Right cardiac atrium (tissue), 5 donors: ENCODE measurements around the gene LINC00237. TPM values are rescaled to one million over a fixed set of nuclear protein-coding genes. Genes with fewer than 3 reads are reported as not detected.

Source experiments
- polyA plus RNA-seq: library from polyadenylated mRNA; stranded (reverse); fragments of 200-250 nt; gene quantifications from one replicate; pipeline ENCODE4 v1.2.3, GENCODE V29; 2013
- total RNA-seq, 4 donors: library from RNA; stranded (reverse); fragmentation: NEBNext Ultra II Directional; extraction: Animal tissue kit (Norgen Biotek cat#: 25700); gene quantifications; one replicate each; pipeline ENCODE4 v1.2.1, GENCODE V29; 2021
- donor health status: healthy with polysubstance abuse.
- donor health status: DM: no; HTN: yes; CAD: no.
- donor health status: DM: no; HTN: no; CAD: no.
- donor health status: DM: no; HTN: yes; CAD: no; lungs with severe emphysema.
- donor health status: DM: yes; HTN: yes; CAD: no.

Gene LINC00237
- total and polyA plus RNA-seq, 5 donors: not detected

Other genes starting within 250 kb of the LINC00237 start
- gene KIZ, start 19.7 kb upstream of the LINC00237 start, total RNA-seq: 10 to 100 TPM; 17.1 to 37.7 (median 24.0) TPM
- 16.1 TPM for gene KIZ, start 19.7 kb upstream of the LINC00237 start, polyA plus RNA-seq
- gene XRN2, start 197.0 kb upstream of the LINC00237 start, total RNA-seq: 10 to 100 TPM; 32.0 to 34.7 (median 33.8) TPM
- gene XRN2, start 197.0 kb upstream of the LINC00237 start, polyA plus RNA-seq: 13.2 TPM